ENCODE measurements around the gene CLPSL2.

GRCh38 chr6:35796236-35796635, 19.8 kb downstream of the CLPSL2 start:
- no peak for TF ChIP-seq CTCF (conservative IDR thresholded peaks at IDR 0.05)
- TF ChIP-seq ZFX (IDR thresholded peaks at IDR 0.05) = no peak
